Right atrium auricular region (tissue), 2 donors: Measurements from ENCODE around the gene PBRM1. TPM values are rescaled to one million over a fixed set of nuclear protein-coding genes. Genes with fewer than 3 reads are reported as not detected.

Experiments
- DNase-seq: peaks from one replicate; pipeline ENCODE4 v3.0.0-alpha.2; 2019; ENCODE audit warnings: low spot score
- H3K27ac ChIP-seq, 2 donors: fragments of 200-600 bp; sonication (generic); 1 replicate in 1 of 2; 2 replicates in 1 of 2; pipeline ENCODE4 v1.5.1; 2016 to 2019
- H3K27me3 ChIP-seq, 2 donors: fragments of 200-600 bp; sonication (generic); one replicate each; pipeline versions ENCODE4 v1.5.1 to v1.6.0; 2017 to 2019
- H3K36me3 ChIP-seq: fragments of 200-600 bp; sonication (generic); one replicate; pipeline ENCODE4 v1.5.1; 2016
- H3K4me1 ChIP-seq, 2 donors: fragments of 200-600 bp; sonication (generic); one replicate each; pipeline versions ENCODE4 v1.5.1 to v1.6.0; 2017 to 2019
- H3K4me3 ChIP-seq, 2 donors: fragments of 200-600 bp; sonication (generic); 1 replicate in 1 of 2; 2 replicates in 1 of 2; pipeline ENCODE4 v1.5.1; 2017 to 2019; ENCODE audit warnings: mild to moderate bottlenecking in 1 of 2, moderate library complexity in 1 of 2
- H3K9me3 ChIP-seq, 2 donors: fragments of 200-600 bp; sonication (generic); one replicate each; pipeline ENCODE4 v1.5.1; 2019
- total RNA-seq, 2 donors: library from RNA; depleted of rRNA; stranded (reverse); fragments of >200 nt; gene quantifications; one replicate each; pipeline ENCODE4 v1.1.0, GENCODE V29; 2016
- TF ChIP-seq, protein P1 (sequence below), 2 donors: fragments of 200-600 bp; sonication (generic); IDR thresholded peaks; one replicate each; pipeline ENCODE4 v1.5.1; 2019; ENCODE audit warnings: antibody characterized with exemption in 2 of 2

Gene PBRM1
- total RNA-seq, 2 donors from 2014 or later = 39.8 to 40.6 TPM

DNA sequence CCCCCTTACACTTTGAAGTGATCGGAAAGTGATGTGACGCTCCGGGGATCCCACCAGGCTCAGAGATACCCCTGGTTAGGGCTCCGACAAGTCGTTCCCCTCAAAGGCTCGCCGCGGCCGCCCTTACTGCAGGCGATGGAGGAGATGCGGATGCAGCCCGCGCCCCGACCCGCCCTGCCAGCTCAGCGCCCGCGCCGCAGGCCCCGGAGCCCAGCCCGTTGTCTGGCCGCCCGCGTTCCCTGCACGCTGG is 19.6 kb upstream of the PBRM1 start:
- peak overlapping the region; percentile 76 to 94 for H3K4me3 ChIP-seq
- H3K27me3 ChIP-seq = no peaks in the 10 kb centered on the region
- TF ChIP-seq, protein P1, sequence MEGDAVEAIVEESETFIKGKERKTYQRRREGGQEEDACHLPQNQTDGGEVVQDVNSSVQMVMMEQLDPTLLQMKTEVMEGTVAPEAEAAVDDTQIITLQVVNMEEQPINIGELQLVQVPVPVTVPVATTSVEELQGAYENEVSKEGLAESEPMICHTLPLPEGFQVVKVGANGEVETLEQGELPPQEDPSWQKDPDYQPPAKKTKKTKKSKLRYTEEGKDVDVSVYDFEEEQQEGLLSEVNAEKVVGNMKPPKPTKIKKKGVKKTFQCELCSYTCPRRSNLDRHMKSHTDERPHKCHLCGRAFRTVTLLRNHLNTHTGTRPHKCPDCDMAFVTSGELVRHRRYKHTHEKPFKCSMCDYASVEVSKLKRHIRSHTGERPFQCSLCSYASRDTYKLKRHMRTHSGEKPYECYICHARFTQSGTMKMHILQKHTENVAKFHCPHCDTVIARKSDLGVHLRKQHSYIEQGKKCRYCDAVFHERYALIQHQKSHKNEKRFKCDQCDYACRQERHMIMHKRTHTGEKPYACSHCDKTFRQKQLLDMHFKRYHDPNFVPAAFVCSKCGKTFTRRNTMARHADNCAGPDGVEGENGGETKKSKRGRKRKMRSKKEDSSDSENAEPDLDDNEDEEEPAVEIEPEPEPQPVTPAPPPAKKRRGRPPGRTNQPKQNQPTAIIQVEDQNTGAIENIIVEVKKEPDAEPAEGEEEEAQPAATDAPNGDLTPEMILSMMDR (IDR thresholded peaks at IDR 0.05) = no peak
- peak; percentile 63 for DNase-seq
- peaks cover 21% of the 10 kb centered on the region for H3K36me3 ChIP-seq
- H3K4me1 ChIP-seq = peaks cover 0 to 36% of the 10 kb centered on the region in 2 donors
- H3K27ac ChIP-seq = peak overlapping the region; percentile 81 to 92
- H3K9me3 ChIP-seq = no peaks in the 10 kb centered on the region

DNA sequence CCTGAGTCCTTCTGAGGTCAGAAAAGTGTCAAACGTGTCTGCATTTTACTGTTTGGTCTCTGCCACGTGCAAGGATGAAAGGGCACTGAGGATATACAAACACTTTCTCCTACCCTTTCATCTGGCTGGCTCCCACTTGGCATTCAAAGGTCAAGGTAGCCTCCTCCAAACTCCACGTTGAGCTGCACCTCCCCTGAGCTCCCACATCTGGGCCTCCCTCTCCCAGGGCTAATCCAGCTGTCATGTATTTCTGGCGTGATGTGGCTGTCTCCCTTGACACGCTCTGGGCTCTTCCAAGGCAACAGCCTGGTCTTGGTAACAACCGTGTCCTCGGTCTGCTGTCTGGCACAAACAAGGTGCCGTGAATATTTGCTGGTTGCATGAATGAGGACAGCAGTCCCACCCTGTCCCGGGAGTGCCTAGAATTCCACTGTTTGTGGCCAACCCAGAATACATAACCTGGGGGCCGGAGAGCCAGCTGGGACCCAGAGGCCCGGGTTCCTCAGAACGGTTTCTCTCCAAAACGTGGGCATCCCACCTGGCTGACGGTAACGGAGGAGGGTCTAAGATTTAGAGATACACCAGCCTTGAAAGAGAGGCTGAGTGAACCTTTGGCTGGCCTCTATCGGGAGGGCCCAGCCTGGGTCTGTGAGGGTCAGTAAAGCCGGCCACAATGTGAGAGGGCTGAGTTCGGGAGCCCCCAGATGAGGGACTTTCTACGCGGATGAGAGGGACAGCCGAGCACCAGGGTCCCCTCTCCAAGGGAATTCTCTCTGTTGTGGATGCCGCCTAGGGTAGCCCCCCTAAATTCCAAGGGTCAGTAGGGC is 19.1 kb upstream of the PBRM1 start:
- TF ChIP-seq, protein P1 (IDR thresholded peaks at IDR 0.05) = no peak
- Histone ChIP-seq H3K36me3 (peaks cover 20% of the 10 kb centered on the region), H3K27me3 (no peaks in the 10 kb centered on the region), H3K27ac (peak overlapping the region; percentile 81 to 92), H3K4me1 (peaks cover 0 to 36% of the 10 kb centered on the region in 2 donors), H3K9me3 (no peaks in the 10 kb centered on the region), H3K4me3 (peak overlapping the region; percentile 76 to 94)
- DNase-seq = peak; percentile 61

DNA sequence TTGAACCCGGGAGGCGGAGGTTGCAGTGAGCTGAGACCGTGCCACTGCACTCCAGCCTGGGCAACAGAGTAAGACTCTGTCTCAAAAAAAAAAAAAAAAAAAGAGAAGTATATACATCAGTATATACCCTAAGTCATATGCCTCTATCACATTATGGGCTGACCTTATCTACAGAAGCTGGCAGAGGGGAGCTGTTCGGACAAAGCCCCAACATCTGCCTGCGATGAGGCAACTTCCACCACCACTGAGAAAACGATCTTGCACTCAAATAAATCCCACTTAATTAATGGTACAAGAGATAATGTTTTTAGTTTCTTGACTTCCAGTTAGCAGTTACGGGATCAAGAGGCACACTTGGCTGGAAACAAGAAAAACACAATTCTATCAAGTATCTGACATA is 17.6 kb upstream of the PBRM1 start:
- Histone ChIP-seq H3K4me1 (peaks cover 0 to 36% of the 10 kb centered on the region in 2 donors), H3K9me3 (no peaks in the 10 kb centered on the region), H3K36me3 (peaks cover 8% of the 10 kb centered on the region), H3K27me3 (no peaks in the 10 kb centered on the region), H3K4me3 (no peak overlapping the region), H3K27ac (no peak overlapping the region)
- TF ChIP-seq, protein P1 (IDR thresholded peaks at IDR 0.05) = no peak
- DNase-seq = no peak

DNA sequence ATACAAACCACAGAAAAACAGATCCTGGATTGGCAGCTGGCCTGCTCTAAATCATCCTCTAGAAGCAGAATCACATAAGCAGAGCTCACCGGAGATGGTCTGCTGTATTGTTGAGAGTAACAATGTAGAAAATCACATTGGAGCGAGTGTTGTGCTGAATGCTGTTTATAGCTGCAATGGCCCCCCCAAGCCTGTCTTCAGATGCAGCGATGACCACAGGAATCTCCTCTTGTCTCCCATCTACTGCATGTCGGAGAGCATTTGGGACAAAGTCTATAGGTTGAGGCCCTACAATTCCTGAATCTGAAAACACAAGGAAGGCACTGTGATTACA is 11.9 kb upstream of the PBRM1 start:
- DNase-seq = no peak

DNA sequence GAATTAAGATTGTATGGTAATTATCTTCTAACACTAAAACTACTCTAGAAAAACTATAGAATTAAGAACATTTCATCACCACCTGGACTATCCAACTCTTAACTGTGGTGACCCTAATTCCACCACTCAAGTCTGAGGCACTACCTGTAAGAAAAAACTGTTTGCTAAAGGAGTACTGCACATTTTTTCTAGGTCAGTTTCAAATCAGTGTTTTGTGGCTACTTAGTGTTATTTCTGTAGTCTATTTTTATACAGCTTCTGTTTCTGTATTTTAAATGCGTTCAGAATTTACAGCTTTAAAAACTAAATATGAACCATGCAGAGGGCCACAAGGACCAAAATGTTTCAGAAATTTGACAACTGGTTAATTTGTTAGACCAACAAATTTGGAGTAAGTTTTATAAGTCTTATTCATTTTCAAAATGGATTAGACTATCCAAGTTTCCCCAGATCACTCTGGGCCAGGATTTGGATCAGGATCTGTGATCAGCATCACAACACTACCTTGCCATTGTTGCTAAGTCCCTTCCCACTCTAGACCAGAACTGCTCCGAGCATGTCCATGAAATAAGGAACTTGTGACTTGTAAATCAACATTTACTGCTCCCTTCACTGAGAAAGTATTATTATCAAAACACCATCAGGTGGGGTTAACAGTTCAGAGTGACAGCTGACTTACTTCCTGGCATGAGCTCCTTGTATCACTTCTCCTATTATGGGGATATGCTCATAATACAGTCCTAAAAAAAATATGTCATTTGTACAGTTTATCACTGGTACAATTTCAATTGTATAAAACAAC is 11.3 kb upstream of the PBRM1 start:
- Histone ChIP-seq H3K36me3 (peaks cover 59% of the 10 kb centered on the region), H3K4me1 (no peaks in the 10 kb centered on the region), H3K27ac (no peak overlapping the region), H3K9me3 (no peaks in the 10 kb centered on the region), H3K4me3 (no peak overlapping the region), H3K27me3 (no peaks in the 10 kb centered on the region)
- TF ChIP-seq, protein P1 (IDR thresholded peaks at IDR 0.05) = no peak
- no peak for DNase-seq

More for the DNA sequence above, 11.9 kb upstream of the PBRM1 start:
- H3K27ac ChIP-seq = no peak overlapping the region
- no peaks in the 10 kb centered on the region for H3K4me1 ChIP-seq
- no peak overlapping the region for H3K4me3 ChIP-seq
- no peaks in the 10 kb centered on the region for H3K9me3 ChIP-seq
- TF ChIP-seq, protein P1 (IDR thresholded peaks at IDR 0.05) = no peak
- no peaks in the 10 kb centered on the region for H3K27me3 ChIP-seq
- H3K36me3 ChIP-seq = peaks cover 53% of the 10 kb centered on the region
